OCI-LY7 (cell line): ENCODE data around the gene PITPNC1.

Experiments
- CTCF ChIP-seq: fragments of 200-600 bp; sonication (generic); conservative IDR thresholded peaks from 2 replicates; pipeline ENCODE4 v1.5.1; 2014; ENCODE audit warnings: mild to moderate bottlenecking, antibody characterized with exemption, low read length, moderate library complexity, mixed read lengths
- EZH2phosphoT487 ChIP-seq: fragments of 200-600 bp; sonication (generic); IDR thresholded peaks from 2 replicates; pipeline ENCODE4 v1.6.1; 2018; ENCODE audit warnings: low read depth, borderline replicate concordance, mild to moderate bottlenecking, mixed run types, antibody characterized with exemption, low read length, moderate library complexity, mixed read lengths

GRCh38 chr17:67427424-67427823 lies 50.3 kb downstream of the PITPNC1 start:
- no peak for TF ChIP-seq CTCF
- no peak for TF ChIP-seq EZH2phosphoT487
